ENCODE data around the gene PKD2L1.

DNA sequence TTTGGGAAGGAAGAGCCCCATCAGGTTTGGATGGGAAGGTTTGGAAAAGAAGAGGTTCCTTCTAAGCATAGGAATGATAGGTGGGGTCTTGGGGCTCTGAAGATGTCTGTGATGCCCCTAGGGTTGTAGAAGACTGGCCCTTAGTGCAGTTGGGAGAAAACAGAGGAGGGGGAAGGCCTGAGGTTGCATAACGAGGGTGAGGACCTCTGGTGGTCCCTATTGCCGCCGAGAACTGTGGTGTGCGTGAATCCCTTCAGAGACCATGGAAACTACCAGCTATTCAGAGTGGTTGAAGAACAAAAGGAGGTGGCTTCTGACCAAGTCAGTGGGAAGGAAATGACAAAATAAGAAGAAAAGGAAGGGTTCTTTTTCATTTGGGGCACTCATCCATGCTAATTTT is 3.1 kb upstream of the PKD2L1 start:
- TF ChIP-seq POLR2AphosphoS5 (IDR thresholded peaks at IDR 0.05) (no peak), CTCF (IDR thresholded peaks at IDR 0.05 in 8 of 11, conservative IDR thresholded peaks at IDR 0.05 in 3 of 11) (no peak), POLR2A (IDR thresholded peaks at IDR 0.05) (no peak)

Measured in spleen (tissue), 7 donors.